GM12878 (cell line): Measurements from ENCODE around the gene TEX36.

Experiments
- CBFB ChIP-seq: IDR thresholded peaks from 2 replicates; pipeline ENCODE4 v1.6.1; 2016; ENCODE audit warnings: antibody characterized with exemption, low read depth
- HCFC1 ChIP-seq: fragments of 150-350 bp; IDR thresholded peaks from 2 replicates; pipeline ENCODE4 v1.6.1; 2014; ENCODE audit warnings: low read length
- NBN ChIP-seq: fragments of 450-650 bp; IDR thresholded peaks from 2 replicates; pipeline ENCODE4 v1.6.1; 2016
- NFYA ChIP-seq: IDR thresholded peaks from 2 replicates; pipeline ENCODE4 v1.6.1; 2011; ENCODE audit warnings: low read depth, mild to moderate bottlenecking, low read length, improper control_type of control experiment, borderline replicate concordance
- NFYB ChIP-seq: IDR thresholded peaks from 2 replicates; pipeline ENCODE4 v1.6.1; 2011; ENCODE audit warnings: low read depth, mild to moderate bottlenecking, low read length, improper control_type of control experiment, moderate library complexity; ENCODE audit not compliant: insufficient read depth
- POLR2A ChIP-seq: IDR thresholded peaks from 2 replicates; pipeline ENCODE4 v1.6.1; 2011; ENCODE audit warnings: low read depth, mild to moderate bottlenecking, low read length
- REST ChIP-seq: IDR thresholded peaks from 2 replicates; pipeline ENCODE4 v1.6.1; 2012; ENCODE audit warnings: mild to moderate bottlenecking, low read depth, low read length
- SMC3 ChIP-seq: IDR thresholded peaks from 2 replicates; pipeline ENCODE4 v1.6.1; 2011; ENCODE audit warnings: low read length, improper control_type of control experiment, borderline replicate concordance
- SP1 ChIP-seq: IDR thresholded peaks from one replicate; pipeline ENCODE4 v1.6.1; 2011; ENCODE audit warnings: low read depth, low read length
- TF ChIP-seq, protein P1 (sequence below), 3 experiments: IDR thresholded peaks in 2 of 3; conservative IDR thresholded peaks in 1 of 3; 2 replicates each; pipeline ENCODE4 v1.5.1; 2011; ENCODE audit warnings: low read depth in 3 of 3, low read length in 3 of 3, mild to moderate bottlenecking in 3 of 3, control low read depth in 2 of 3, moderate library complexity in 2 of 3, inconsistent platforms in 1 of 3, mixed read lengths in 1 of 3; ENCODE audit not compliant: control insufficient read depth in 2 of 3, insufficient read depth in 1 of 3; ENCODE audit errors: extremely low read depth in 1 of 3
- TF ChIP-seq, protein P2 (sequence below): IDR thresholded peaks from 2 replicates; pipeline ENCODE4 v1.6.1; 2012; ENCODE audit warnings: low read length, inconsistent platforms

DNA sequence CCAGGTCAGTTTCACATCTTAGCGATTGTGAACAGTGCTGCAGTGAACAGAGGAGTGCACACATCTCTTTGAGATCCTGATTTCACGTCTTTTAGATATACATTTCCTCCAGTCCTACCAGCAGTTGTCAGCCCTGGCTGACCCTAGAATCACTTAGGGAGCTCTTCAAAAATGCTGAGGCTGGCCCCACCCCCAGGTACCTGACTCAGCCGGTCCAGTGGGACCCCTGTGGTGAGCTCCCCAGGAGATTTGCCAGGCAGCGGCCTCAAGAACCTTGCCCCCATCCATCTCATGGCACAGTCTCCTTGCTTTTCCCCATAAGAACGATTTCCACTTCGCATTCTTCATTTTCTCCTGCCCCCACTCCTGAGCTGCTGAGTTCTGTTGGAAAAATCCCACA, 45.5 kb downstream of the TEX36 start:
- TF ChIP-seq SP1 = no peak
- no peak for TF ChIP-seq POLR2A
- TF ChIP-seq NBN = no peak
- TF ChIP-seq HCFC1 = no peak
- no peak for TF ChIP-seq NFYA
- TF ChIP-seq NFYB = no peak
- TF ChIP-seq, protein P1, sequence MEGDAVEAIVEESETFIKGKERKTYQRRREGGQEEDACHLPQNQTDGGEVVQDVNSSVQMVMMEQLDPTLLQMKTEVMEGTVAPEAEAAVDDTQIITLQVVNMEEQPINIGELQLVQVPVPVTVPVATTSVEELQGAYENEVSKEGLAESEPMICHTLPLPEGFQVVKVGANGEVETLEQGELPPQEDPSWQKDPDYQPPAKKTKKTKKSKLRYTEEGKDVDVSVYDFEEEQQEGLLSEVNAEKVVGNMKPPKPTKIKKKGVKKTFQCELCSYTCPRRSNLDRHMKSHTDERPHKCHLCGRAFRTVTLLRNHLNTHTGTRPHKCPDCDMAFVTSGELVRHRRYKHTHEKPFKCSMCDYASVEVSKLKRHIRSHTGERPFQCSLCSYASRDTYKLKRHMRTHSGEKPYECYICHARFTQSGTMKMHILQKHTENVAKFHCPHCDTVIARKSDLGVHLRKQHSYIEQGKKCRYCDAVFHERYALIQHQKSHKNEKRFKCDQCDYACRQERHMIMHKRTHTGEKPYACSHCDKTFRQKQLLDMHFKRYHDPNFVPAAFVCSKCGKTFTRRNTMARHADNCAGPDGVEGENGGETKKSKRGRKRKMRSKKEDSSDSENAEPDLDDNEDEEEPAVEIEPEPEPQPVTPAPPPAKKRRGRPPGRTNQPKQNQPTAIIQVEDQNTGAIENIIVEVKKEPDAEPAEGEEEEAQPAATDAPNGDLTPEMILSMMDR (IDR thresholded peaks at IDR 0.05 in 2 of 3, conservative IDR thresholded peaks at IDR 0.05 in 1 of 3; ENCODE audit: control insufficient read depth in 2 of 3, extremely low read depth in 1 of 3, insufficient read depth in 1 of 3, low read depth in 3 of 3, low read length in 3 of 3) = no peak
- no peak for TF ChIP-seq SMC3
- TF ChIP-seq, protein P2, sequence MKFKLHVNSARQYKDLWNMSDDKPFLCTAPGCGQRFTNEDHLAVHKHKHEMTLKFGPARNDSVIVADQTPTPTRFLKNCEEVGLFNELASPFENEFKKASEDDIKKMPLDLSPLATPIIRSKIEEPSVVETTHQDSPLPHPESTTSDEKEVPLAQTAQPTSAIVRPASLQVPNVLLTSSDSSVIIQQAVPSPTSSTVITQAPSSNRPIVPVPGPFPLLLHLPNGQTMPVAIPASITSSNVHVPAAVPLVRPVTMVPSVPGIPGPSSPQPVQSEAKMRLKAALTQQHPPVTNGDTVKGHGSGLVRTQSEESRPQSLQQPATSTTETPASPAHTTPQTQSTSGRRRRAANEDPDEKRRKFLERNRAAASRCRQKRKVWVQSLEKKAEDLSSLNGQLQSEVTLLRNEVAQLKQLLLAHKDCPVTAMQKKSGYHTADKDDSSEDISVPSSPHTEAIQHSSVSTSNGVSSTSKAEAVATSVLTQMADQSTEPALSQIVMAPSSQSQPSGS = no peak
- no peak for TF ChIP-seq REST
- TF ChIP-seq CBFB = no peak
